ENCODE measurements around the gene DNMT1.

- TF ChIP-seq POLR2A (IDR thresholded peaks at IDR 0.05): no peak
- TF ChIP-seq, protein P1, sequence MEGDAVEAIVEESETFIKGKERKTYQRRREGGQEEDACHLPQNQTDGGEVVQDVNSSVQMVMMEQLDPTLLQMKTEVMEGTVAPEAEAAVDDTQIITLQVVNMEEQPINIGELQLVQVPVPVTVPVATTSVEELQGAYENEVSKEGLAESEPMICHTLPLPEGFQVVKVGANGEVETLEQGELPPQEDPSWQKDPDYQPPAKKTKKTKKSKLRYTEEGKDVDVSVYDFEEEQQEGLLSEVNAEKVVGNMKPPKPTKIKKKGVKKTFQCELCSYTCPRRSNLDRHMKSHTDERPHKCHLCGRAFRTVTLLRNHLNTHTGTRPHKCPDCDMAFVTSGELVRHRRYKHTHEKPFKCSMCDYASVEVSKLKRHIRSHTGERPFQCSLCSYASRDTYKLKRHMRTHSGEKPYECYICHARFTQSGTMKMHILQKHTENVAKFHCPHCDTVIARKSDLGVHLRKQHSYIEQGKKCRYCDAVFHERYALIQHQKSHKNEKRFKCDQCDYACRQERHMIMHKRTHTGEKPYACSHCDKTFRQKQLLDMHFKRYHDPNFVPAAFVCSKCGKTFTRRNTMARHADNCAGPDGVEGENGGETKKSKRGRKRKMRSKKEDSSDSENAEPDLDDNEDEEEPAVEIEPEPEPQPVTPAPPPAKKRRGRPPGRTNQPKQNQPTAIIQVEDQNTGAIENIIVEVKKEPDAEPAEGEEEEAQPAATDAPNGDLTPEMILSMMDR (IDR thresholded peaks at IDR 0.05): peak in 2 of 3 experiments; percentile 6 to 31
Measured at GRCh38 chr19:10228920-10229319, 34.2 kb upstream of the DNMT1 start.

Data from testis (tissue), 2 donors.